C4-2B (cell line): ENCODE measurements around the gene KLHL15.

Experiments
- ZFX ChIP-seq: fragments of 450-650 bp; IDR thresholded peaks from 2 replicates; pipeline ENCODE4 v1.6.1; 2017
- TF ChIP-seq, protein P1 (sequence below): fragments of 450-650 bp; conservative IDR thresholded peaks from 2 replicates; pipeline ENCODE4 v1.5.1; 2017; ENCODE audit warnings: mild to moderate bottlenecking

DNA sequence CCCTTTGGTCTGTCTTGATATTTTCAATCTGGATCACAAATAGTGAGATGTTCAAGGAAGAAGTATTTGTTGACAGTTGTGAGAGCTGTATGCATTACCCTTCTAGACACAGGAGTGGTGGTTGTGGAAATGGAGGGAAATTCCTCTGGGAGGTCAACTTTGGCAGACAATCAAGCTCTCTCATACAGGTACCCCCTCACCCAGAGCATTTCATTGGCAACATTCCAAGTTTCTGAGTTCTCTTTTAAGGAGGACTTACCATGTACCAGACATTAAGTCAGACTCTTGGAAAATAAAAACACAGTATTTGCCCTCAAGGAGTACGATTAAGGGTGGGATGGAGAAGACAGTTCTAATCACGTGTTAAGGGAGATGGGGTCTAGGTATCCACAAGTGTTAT is 45.3 kb downstream of the KLHL15 start:
- TF ChIP-seq, protein P1, sequence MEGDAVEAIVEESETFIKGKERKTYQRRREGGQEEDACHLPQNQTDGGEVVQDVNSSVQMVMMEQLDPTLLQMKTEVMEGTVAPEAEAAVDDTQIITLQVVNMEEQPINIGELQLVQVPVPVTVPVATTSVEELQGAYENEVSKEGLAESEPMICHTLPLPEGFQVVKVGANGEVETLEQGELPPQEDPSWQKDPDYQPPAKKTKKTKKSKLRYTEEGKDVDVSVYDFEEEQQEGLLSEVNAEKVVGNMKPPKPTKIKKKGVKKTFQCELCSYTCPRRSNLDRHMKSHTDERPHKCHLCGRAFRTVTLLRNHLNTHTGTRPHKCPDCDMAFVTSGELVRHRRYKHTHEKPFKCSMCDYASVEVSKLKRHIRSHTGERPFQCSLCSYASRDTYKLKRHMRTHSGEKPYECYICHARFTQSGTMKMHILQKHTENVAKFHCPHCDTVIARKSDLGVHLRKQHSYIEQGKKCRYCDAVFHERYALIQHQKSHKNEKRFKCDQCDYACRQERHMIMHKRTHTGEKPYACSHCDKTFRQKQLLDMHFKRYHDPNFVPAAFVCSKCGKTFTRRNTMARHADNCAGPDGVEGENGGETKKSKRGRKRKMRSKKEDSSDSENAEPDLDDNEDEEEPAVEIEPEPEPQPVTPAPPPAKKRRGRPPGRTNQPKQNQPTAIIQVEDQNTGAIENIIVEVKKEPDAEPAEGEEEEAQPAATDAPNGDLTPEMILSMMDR = no peak
- TF ChIP-seq ZFX = no peak
